Epithelial cell of proximal tubule (primary cell): ENCODE results near the gene B4GALT5. TPM values are rescaled to one million over a fixed set of nuclear protein-coding genes. Genes with fewer than 3 reads are reported as not detected.

Experiments
- DNase-seq: peaks from one replicate; pipeline ENCODE4 v3.0.0-alpha.2; 2011; ENCODE audit warnings: low read depth
- H3K4me3 ChIP-seq: 2 replicates; pipeline ENCODE4 v1.5.1; 2011; ENCODE audit warnings: low read depth, mild to moderate bottlenecking, low read length
- total RNA-seq: library from RNA; depleted of rRNA; stranded (reverse); fragments of >200 nt; gene quantifications from 2 replicates; pipeline ENCODE4 v1.2.3, GENCODE V29; 2015
- TF ChIP-seq, protein P1 (sequence below): conservative IDR thresholded peaks from 2 replicates; pipeline ENCODE4 v1.5.1; 2012; ENCODE audit warnings: low read depth, mild to moderate bottlenecking, low read length

B4GALT5 gene
- total RNA-seq, 1 donor from 2014 or later: 27.4 TPM

DNA sequence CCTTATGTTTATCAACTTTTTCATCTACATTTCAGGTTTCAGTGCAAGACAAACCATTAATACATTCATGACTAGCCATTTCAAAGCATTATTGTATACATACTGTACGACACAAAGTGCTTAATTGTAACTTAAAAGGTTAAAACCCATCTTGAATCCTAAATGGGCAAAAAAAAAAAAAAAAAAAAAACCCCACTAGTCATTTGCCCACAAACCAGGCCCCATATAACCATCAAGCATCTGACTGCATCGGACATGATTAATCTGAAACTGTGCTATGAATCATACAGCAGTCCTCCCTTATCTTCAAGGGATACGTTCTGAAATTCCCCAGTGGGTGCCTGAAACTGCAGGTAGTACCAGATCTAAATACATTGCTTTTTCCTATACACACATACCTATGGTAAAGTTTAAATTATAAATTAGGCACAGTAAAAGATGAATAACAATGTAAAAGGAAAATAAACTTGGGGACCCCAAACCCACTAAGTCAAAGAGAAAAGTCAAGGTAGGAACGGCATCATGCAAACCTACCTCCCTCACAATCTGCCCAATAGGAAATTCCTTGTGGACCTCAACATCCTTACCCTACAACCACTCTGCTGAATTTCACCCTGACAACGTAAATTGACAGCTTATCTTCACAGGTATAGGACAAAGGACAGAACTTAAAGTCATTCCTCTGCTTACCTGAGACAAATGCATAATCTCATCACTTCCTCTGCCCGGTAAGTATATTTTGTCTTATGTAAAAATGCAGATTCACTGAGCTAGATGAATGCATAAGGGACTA lies 14.3 kb downstream of the B4GALT5 start:
- TF ChIP-seq, protein P1, sequence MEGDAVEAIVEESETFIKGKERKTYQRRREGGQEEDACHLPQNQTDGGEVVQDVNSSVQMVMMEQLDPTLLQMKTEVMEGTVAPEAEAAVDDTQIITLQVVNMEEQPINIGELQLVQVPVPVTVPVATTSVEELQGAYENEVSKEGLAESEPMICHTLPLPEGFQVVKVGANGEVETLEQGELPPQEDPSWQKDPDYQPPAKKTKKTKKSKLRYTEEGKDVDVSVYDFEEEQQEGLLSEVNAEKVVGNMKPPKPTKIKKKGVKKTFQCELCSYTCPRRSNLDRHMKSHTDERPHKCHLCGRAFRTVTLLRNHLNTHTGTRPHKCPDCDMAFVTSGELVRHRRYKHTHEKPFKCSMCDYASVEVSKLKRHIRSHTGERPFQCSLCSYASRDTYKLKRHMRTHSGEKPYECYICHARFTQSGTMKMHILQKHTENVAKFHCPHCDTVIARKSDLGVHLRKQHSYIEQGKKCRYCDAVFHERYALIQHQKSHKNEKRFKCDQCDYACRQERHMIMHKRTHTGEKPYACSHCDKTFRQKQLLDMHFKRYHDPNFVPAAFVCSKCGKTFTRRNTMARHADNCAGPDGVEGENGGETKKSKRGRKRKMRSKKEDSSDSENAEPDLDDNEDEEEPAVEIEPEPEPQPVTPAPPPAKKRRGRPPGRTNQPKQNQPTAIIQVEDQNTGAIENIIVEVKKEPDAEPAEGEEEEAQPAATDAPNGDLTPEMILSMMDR: no peak
- DNase-seq: no peak
- H3K4me3 ChIP-seq: no peak overlapping the region

DNA sequence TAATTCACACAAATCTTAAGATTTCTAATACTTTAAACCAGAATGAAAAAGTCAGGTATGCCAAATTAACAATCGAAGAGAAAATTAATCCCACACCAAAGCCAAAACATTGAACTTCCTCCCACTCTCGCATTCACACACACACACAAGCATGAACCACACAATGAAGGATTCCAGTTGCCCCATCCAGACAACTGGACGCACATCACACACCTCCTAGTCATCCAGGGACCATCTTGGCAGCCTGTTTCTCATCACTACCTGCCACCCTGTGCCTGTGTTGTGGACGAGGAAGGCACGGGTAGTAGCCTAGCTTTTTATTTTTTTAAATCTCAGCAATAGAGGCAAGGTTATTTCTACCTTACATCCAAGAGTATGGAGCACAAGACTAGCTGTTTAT lies 15.2 kb downstream of the B4GALT5 start:
- no peak for DNase-seq
- TF ChIP-seq, protein P1: no peak

DNA sequence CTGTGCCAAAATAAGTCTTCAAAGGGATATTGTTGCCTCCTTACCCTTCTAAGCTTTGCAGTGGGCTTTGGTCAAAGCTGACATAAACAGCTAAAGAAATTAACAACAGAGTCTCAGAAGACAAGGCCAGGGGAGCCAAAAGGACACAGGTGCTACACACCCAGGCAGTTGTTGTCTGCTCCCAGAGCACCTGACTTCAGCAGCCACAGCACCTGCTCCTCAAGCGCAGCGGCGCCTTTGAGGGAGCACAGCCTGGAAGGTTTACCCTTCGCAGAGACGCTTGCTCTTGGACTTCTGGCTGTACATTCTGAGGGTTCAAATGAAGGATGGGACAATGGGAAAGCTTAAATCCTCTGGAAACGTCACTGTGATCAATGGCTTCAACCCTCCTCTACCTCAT lies 16.6 kb downstream of the B4GALT5 start:
- no peak for DNase-seq
- H3K4me3 ChIP-seq: peak overlapping the region; percentile 5
- TF ChIP-seq, protein P1: no peak

More for the DNA sequence above, 15.2 kb downstream of the B4GALT5 start:
- no peak overlapping the region for H3K4me3 ChIP-seq

DNA sequence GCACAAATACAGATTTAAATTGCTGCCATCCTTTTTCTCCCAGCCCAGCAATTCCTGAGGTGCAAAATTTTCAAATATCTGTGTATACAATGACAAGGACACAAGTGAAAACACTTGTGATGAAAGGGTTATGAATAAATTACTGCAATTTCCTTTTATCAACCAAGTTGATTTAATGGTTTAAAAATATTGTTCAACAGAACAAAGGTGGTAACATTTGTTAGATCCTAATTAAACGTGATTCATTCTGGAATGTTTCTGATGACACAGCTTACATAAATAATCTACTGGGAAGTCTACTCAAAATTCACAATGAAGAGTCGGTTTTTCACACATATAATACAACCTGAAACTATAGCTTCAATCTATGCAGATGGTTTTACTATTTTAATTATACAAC lies 17.1 kb downstream of the B4GALT5 start:
- DNase-seq: no peak
- H3K4me3 ChIP-seq: no peak overlapping the region
- TF ChIP-seq, protein P1: no peak

DNA sequence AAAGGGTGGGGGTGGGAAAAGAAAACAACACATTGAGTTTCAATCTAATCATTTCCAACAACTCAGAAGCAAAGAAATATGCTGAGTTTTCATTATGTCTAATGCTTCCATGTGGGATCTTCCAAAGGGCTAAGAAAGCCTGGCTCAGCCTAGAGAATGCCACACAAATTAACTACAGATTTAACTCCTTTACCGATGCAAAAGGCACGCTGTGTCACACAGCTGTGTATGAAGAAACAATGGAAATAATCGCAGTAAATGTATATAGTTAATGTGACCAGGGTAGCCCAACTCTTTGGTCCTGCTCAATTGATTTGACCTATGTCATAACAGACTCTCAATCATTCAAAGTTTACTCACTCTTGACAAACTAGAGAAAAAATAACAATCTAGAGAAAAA lies 17.8 kb downstream of the B4GALT5 start:
- no peak overlapping the region for H3K4me3 ChIP-seq
- no peak for DNase-seq
- TF ChIP-seq, protein P1: no peak

DNA sequence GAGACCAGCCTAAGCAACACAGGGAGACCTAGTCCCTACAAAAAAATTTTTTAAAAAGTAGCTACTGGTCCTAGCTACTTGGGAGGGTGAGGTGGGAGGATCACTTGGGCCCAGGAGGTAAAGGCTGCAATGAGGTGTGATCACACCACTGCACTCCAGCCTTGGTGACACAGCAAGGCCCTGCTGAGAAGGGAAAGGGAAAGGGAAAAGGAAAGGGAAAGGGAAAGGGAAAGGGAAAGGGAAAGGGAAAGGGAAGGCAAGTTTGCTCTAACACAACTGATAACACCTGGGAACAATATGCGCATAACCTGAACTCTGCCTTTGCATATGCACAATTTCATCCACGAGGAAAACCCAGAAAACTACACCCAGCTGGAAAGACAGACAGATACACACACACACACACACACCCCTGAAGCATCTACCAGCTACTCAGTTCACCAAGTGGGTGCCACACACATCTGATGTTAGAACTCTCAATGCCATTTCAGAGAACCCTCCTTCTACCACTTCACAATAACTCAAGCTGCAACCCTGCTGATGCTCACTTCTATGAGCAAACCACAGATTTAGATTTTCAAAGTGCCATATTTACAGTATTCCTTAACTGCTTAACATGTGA lies 19.1 kb downstream of the B4GALT5 start:
- H3K4me3 ChIP-seq: no peak overlapping the region
- TF ChIP-seq, protein P1: no peak
- no peak for DNase-seq
